GM12875 (cell line): ENCODE results near the gene PRKCA.
"Not testable (repeated sequence)": the region's sequence is repeated elsewhere in the genome, so short reads cannot be mapped to it uniquely, and the experiment has no call there.

Experiments used
- H3K4me3 ChIP-seq: one replicate; pipeline ENCODE4 v1.5.1; 2011; ENCODE audit warnings: low read depth, low read length, control low read depth
- TF ChIP-seq, protein P1 (sequence below): IDR thresholded peaks from 2 replicates; pipeline ENCODE4 v1.5.1; 2011; ENCODE audit warnings: low read depth, mild to moderate bottlenecking, control low read depth, inconsistent platforms, low read length, moderate library complexity, borderline replicate concordance; ENCODE audit not compliant: insufficient read depth

PRKCA gene

DNA sequence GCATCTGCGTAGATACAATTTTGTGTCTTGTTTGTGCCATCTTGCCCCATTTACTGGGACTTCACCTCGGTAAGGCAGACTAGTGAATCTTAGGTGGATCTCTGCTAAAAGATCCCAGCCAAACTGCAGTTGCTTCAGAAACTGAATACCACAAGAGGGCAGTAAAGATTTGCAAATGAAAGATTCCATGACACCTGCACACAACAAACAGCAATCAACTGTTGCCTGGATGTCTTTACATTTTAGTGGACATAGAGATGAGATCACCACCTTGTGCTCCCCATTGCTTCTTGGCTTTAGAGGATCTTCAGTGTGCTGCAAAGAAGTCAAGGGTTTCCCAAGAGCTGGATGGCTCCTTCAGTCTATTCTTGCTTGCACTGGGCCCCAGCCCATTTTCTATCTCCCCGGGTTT lies 413.3 kb downstream of the PRKCA start:
- H3K4me3 ChIP-seq, result no peak overlapping the region
- TF ChIP-seq, protein P1, sequence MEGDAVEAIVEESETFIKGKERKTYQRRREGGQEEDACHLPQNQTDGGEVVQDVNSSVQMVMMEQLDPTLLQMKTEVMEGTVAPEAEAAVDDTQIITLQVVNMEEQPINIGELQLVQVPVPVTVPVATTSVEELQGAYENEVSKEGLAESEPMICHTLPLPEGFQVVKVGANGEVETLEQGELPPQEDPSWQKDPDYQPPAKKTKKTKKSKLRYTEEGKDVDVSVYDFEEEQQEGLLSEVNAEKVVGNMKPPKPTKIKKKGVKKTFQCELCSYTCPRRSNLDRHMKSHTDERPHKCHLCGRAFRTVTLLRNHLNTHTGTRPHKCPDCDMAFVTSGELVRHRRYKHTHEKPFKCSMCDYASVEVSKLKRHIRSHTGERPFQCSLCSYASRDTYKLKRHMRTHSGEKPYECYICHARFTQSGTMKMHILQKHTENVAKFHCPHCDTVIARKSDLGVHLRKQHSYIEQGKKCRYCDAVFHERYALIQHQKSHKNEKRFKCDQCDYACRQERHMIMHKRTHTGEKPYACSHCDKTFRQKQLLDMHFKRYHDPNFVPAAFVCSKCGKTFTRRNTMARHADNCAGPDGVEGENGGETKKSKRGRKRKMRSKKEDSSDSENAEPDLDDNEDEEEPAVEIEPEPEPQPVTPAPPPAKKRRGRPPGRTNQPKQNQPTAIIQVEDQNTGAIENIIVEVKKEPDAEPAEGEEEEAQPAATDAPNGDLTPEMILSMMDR, result peak; percentile 40; the same call in 1 of the 2 replicates

DNA sequence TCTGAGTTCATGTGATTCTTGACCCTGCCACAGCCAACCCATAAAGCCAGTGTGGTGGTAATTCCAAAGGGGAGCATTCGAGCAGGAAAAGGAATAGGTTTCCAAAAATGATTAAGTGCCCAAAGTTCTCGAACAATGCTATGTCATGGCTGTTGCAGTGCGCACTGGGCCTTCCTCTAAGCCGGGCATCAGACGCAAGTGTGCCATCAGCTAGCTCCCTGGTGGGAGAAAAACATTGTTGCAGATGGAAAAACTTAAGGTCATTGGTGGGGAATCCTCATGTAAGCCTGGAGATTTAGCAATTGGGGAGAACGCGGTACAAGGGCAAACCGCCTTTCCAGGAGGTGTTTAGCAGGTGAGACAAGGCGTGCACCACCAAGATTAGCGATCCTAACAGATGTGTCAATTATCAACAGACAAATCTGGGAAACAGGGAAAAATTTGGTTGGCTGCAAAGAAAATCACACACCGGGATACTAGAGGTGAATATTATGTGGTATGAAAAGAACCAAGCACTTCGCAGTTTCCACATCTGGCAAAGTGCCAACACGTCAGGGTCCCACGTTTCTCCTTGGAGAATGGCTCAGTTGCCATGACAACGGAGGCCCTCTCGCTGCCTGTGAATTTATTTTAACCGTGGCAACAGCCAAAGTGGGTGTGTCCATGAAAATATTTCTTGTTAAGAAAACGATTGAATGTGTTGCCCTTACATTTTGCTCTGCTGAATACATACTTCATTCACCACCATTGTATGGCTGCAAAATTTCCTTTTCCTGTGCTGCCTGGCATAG lies 414.0 kb downstream of the PRKCA start:
- TF ChIP-seq, protein P1, result no peak
- H3K4me3 ChIP-seq, result no peak overlapping the region

DNA sequence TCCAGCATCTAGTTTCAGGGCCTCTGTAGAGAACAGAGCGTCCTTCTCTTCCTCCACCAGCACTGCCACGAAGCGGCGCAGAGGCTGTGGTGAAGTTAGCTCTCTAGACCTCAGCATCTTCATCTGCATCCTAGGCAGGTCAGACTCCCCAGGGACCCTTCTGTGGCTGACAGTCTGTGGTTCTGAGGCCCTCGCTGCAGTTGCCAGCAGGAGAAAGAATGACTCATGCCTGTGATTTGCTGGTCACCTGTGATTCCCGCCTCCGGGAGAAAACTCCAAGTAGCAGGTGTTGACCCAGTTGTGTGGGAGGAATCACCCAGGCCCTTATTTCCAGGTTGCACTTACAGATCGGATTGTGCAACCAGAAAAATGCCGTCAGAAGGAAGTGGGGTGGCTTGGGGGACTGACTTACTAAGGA lies 415.2 kb downstream of the PRKCA start:
- H3K4me3 ChIP-seq, result no peak overlapping the region
- TF ChIP-seq, protein P1, result no peak

DNA sequence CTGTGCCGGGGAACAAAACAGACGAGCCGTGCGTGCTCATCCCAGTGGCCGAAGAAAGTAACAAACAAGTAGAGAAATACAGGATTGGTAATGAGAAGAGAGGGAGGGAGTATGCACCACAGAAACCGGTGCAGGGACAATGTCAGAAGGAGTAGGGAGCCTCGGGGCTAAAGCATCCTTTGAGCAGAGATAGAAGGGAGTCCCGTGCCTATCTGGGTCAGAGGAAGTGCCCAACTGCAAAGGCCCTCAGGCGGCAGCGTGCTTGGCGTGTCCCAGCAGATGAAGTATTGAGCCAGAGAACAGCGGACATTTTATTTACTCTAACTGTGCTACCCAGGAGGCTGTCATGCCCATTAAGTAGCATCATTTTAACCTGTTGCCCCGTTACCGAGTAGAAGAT lies 417.6 kb downstream of the PRKCA start:
- TF ChIP-seq, protein P1, result no peak
- no peak overlapping the region for H3K4me3 ChIP-seq

DNA sequence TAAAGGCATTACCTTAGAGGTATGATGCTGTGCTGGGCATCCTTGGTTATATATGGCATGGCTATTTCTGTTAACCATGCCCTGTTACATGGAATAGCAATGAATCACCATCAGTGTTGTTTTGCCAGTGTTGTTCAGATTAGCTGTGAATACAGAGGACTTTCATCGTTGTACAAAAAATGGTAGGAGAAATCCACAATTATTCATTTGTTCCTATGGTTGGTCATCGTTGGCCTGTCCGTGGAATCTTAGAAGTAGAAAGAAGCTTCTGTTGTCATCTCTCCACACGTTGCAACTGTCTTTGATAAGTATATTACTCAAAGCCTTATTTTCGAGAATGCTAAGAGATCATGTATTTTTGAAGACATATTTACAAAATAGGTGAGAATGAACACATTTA lies 418.2 kb downstream of the PRKCA start:
- no peak overlapping the region for H3K4me3 ChIP-seq
- TF ChIP-seq, protein P1, result no peak

DNA sequence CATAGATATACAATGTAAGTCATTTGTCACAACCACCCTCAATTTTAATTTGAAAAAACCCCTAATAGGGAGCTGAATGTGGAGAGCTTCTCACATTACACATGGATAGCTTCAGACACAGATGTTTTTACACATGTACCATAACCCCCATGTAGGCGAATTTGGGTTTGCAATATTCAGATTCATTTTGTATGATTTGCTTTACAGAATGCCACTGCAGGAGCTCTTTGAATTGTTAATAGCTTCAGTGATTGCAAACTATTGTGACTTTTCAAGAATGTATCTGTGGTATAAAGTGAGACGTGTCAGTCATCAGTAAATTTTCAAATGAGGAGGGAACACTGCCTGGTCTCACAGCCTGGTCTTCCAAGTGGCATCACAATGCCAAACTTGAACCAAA lies 419.9 kb downstream of the PRKCA start:
- H3K4me3 ChIP-seq, result no peak overlapping the region
- TF ChIP-seq, protein P1, result no peak

DNA sequence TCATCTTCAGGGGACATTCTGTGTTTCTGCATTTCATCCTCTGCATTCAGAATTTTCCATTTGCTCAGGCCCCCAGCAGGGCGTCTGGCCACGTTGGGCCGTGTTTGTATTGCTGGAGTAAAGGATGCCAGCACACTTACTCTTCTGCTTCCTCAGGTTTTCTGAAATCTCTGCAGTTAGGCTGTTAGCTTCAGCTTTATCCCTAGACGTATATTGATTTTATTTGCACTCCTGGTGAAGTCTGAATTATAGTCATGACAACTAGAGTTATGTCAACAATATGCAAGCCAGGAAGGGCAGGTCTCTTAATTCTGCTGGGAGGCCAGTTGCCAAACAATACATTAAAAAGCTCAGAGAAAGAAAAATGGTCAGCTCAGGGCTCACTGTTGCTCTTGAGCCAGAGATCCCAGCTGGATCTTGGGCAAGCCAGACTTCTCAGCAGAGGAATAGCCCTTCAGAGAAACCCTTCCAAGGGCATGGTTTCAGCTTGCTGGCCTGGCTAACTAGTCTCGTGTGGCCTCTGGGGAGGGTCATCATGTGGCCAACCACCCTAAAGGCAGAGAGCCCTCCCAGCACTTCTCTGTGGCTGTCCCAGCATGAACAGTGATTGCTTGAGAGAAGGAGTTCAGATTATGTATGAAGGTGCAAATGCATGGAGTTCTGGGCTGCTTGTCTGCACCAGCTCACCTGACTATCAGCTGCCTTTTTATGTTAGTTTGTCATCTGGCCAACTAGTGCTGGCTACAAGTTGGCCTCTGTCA lies 422.3 kb downstream of the PRKCA start:
- TF ChIP-seq, protein P1, result no peak
- H3K4me3 ChIP-seq, result no peak overlapping the region

DNA sequence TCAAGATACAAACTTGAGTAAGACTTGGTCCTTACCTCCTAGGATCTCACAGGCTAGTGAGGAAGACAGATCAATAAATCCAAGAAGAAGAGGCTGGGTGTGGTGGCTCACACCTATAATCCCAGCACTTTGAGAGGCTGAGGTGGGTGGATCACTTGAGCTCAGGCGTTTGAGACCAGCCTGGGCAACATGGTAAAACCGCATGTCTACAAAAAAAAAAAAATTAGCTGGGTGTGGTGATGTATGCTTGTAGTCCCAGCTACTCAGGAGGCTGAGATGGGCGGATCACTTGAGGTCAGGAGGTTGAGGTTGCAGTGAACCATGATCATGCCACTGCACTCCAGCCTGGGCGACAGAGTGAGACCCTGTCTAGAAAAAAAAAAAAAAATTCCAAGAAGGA lies 423.0 kb downstream of the PRKCA start:
- H3K4me3 ChIP-seq, result not testable (repeated sequence)
